Stomach (tissue), 4 donors: ENCODE data around the gene VILL.

Experiments used
- CTCF ChIP-seq, 7 experiments: fragments of 450-650 bp in 4 of 7; fragments of 200-600 bp in 3 of 7; sonication (generic) in 3 of 7; IDR thresholded peaks; one replicate each; pipeline ENCODE4 v1.5.1; 2016 to 2019; ENCODE audit warnings: antibody characterized with exemption in 7 of 7, control low read depth in 2 of 7, mild to moderate bottlenecking in 1 of 7
- POLR2A ChIP-seq, 4 donors: fragments of 450-650 bp; IDR thresholded peaks; one replicate each; pipeline ENCODE4 v1.6.1; 2016; ENCODE audit warnings: antibody characterized with exemption in 4 of 4, control low read depth in 2 of 4, mild to moderate bottlenecking in 1 of 4, moderate library complexity in 1 of 4

DNA sequence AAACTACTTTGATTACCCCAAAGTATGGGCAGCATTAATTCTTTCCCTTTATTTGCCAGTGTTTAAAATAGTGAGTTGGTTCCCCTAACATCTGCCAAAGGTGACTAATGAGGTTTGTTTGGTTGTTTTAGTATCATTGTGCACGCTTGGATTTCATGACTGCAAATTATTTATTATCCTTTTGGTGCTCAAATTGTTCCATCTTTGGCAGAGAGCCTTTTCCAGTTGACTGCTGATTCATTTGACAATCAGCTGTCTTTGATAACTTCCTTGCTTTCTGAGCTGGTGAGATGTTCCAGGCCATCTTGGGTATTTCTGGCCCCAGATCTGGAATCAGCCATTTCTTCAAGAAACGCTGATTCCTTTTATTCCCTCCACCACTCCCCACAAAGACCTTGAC lies 57.3 kb downstream of the VILL start:
- TF ChIP-seq POLR2A (IDR thresholded peaks at IDR 0.05) = no peak
- no peak for TF ChIP-seq CTCF (IDR thresholded peaks at IDR 0.05)
